HepG2 (cell line): ENCODE results near the gene C2orf81. TPM values are rescaled to one million over a fixed set of nuclear protein-coding genes. Genes with fewer than 3 reads are reported as not detected.

Experiments
- FOXA3 ChIP-seq: IDR thresholded peaks from 2 replicates; pipeline ENCODE4 v1.6.1; 2016; ENCODE audit warnings: missing genetic modification reagents, missing compliant biosample characterization
- IRF2 ChIP-seq: IDR thresholded peaks from 2 replicates; pipeline ENCODE4 v1.6.1; 2018; ENCODE audit warnings: missing genetic modification reagents, missing compliant biosample characterization
- KDM5B ChIP-seq: sonication (generic); formaldehyde crosslinking; IDR thresholded peaks from 2 replicates; pipeline ENCODE4 v1.4.0; 2020; ENCODE audit warnings: missing genetic modification reagents, mild to moderate bottlenecking, borderline replicate concordance
- MBNL3 ChIP-seq: fragments of 250-450 bp; sonication (Bioruptor Pico); conservative IDR thresholded peaks from 2 replicates; pipeline ENCODE4 v1.8.0; 2022; ENCODE audit warnings: mild to moderate bottlenecking, inconsistent platforms
- PCBP2 ChIP-seq: fragments of 200-400 bp; formaldehyde crosslinking; optimal IDR thresholded peaks from 2 replicates; pipeline ENCODE3; 2018; ENCODE audit warnings: low read length, low read depth; ENCODE audit not compliant: poor library complexity, severe bottlenecking
- RAD21 ChIP-seq: fragments of 450-650 bp; formaldehyde crosslinking; IDR thresholded peaks from 2 replicates; pipeline ENCODE4 v1.5.0; 2020; ENCODE audit warnings: mild to moderate bottlenecking
- RBM22 ChIP-seq: fragments of 200-400 bp; formaldehyde crosslinking; optimal IDR thresholded peaks from 2 replicates; pipeline ENCODE3; 2017; ENCODE audit warnings: mild to moderate bottlenecking, low read length, moderate library complexity
- RFX3 ChIP-seq: IDR thresholded peaks from 2 replicates; pipeline ENCODE4 v1.6.1; 2016; ENCODE audit warnings: missing biosample characterization, missing genetic modification reagents
- SMAD1 ChIP-seq: sonication (generic); formaldehyde crosslinking; IDR thresholded peaks from 2 replicates; pipeline ENCODE4 v1.4.0; 2020; ENCODE audit warnings: missing genetic modification reagents, low read depth, mild to moderate bottlenecking, borderline replicate concordance
- SYNCRIP ChIP-seq: fragments of 200-400 bp; formaldehyde crosslinking; IDR thresholded peaks from 2 replicates; pipeline ENCODE4 v1.6.1; 2018; ENCODE audit warnings: mild to moderate bottlenecking, low read depth, low read length; ENCODE audit not compliant: insufficient read depth
- ZNF230 ChIP-seq: sonication (generic); formaldehyde crosslinking; IDR thresholded peaks from 2 replicates; pipeline ENCODE4 v1.4.0; 2020; ENCODE audit warnings: mild to moderate bottlenecking, missing genetic modification reagents
- ZNF263 ChIP-seq: sonication (generic); formaldehyde crosslinking; IDR thresholded peaks from 2 replicates; pipeline ENCODE4 v1.4.0; 2020; ENCODE audit warnings: missing genetic modification reagents
- ZNF501 ChIP-seq: sonication (generic); formaldehyde crosslinking; IDR thresholded peaks from 2 replicates; pipeline ENCODE4 v1.5.1; 2020; ENCODE audit warnings: mild to moderate bottlenecking, moderate library complexity, missing genetic modification reagents
- ZNF549 ChIP-seq: sonication (generic); formaldehyde crosslinking; IDR thresholded peaks from 2 replicates; pipeline ENCODE4 v1.5.0; 2020; ENCODE audit warnings: missing genetic modification reagents
- ZNF670 ChIP-seq: sonication (generic); formaldehyde crosslinking; IDR thresholded peaks from 2 replicates; pipeline ENCODE4 v1.8.0; 2022; ENCODE audit warnings: mild to moderate bottlenecking, missing genetic modification reagents, borderline replicate concordance
- ZNF7 ChIP-seq: IDR thresholded peaks from 2 replicates; pipeline ENCODE4 v1.6.1; 2016; ENCODE audit warnings: missing biosample characterization, missing genetic modification reagents
- polyA plus RNA-seq, 8 experiments: library from polyadenylated mRNA; depleted of rRNA in 3 of 8; stranded (reverse) in 7 of 8; unstranded in 1 of 8; fragments of >200 nt; fragmentation: Illumina TruSeq in 4 of 8; extraction: Trizol in 4 of 8; gene quantifications; 2 replicates each; pipeline versions ENCODE4 v1.2.1 to v1.2.3, GENCODE V29; 2011 to 2016; ENCODE audit warnings: low read depth in 4 of 8, missing spikeins in 1 of 8, mixed read lengths in 1 of 8; ENCODE audit not compliant: insufficient read depth in 1 of 8
- total RNA-seq, 5 experiments: library from RNA; depleted of rRNA; stranded (reverse); fragments of >200 nt; fragmentation: Illumina TruSeq; extraction: Trizol; gene quantifications; 2 replicates each; pipeline ENCODE4 v1.2.3, GENCODE V29; 2016; ENCODE audit warnings: low read depth in 1 of 5
- TF ChIP-seq, protein P1 (sequence below): sonication (generic); formaldehyde crosslinking; IDR thresholded peaks from 2 replicates; pipeline ENCODE4 v1.4.0; 2020; ENCODE audit warnings: low read depth, mild to moderate bottlenecking, missing genetic modification reagents
- TF ChIP-seq, protein P2 (sequence below): sonication (generic); formaldehyde crosslinking; IDR thresholded peaks from 2 replicates; pipeline ENCODE4 v1.4.0; 2020; ENCODE audit warnings: missing genetic modification reagents
- TF ChIP-seq, protein P3 (sequence below): sonication (generic); formaldehyde crosslinking; IDR thresholded peaks from 2 replicates; pipeline ENCODE4 v1.4.0; 2020; ENCODE audit warnings: mild to moderate bottlenecking, missing genetic modification reagents
- TF ChIP-seq, protein P4 (sequence below): sonication (generic); formaldehyde crosslinking; IDR thresholded peaks from 2 replicates; pipeline ENCODE4 v1.5.0; 2020; ENCODE audit warnings: missing genetic modification reagents
- TF ChIP-seq, protein P5 (sequence below): IDR thresholded peaks from 2 replicates; pipeline ENCODE4 v1.6.1; 2016; ENCODE audit warnings: low read depth
- TF ChIP-seq, protein P6 (sequence below): sonication (generic); formaldehyde crosslinking; IDR thresholded peaks from 2 replicates; pipeline ENCODE4 v1.8.0; 2023; ENCODE audit warnings: mild to moderate bottlenecking, missing genetic modification reagents

C2orf81 gene
- total and polyA plus RNA-seq, 2 of the 13 experiments (the other 11 are each of a cell fraction or from before 2014, with no cell fraction given): 0.15 to 0.17 TPM

DNA sequence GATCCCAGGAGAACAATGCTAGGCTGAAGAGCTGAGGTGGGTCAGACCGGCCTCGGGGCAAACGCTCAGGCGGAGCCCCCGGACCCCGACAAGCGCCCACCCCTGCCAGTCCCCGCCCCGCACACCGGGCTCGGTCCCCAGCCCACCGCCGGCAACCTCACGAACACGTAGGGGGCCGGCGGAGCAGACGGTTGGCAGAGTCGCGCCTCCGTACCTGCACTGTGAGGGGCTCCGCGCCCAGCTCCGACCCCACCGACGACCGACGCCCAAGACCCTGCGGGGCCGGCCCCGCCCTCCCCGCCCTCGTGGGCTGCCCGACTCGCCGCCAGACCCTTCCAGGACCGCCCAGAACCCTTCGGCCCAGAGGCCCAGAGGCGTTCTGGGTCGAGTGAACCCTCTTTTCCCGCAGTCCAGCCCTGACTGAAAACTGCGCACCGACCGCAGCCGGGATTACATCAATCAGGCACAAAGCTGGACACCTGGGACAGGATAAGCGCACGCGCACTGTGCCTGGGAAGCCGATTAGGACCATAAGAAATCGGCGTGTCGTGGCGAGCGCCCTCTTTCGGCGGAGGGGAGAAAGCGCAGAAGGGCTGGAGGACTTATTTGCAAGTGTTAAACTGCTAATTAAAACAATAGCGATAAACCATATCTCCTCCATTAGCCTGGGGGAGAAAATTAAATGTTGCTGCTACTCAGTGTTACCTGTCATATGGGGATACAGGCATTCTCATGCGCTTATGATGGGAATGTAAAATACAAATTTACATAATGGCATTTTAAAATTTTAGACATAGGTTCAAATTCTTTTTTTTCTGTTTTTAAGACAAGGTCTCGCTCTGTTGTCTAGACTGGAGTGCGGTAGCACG lies 29.6 kb downstream of the C2orf81 start (continued):
- TF ChIP-seq, protein P1, sequence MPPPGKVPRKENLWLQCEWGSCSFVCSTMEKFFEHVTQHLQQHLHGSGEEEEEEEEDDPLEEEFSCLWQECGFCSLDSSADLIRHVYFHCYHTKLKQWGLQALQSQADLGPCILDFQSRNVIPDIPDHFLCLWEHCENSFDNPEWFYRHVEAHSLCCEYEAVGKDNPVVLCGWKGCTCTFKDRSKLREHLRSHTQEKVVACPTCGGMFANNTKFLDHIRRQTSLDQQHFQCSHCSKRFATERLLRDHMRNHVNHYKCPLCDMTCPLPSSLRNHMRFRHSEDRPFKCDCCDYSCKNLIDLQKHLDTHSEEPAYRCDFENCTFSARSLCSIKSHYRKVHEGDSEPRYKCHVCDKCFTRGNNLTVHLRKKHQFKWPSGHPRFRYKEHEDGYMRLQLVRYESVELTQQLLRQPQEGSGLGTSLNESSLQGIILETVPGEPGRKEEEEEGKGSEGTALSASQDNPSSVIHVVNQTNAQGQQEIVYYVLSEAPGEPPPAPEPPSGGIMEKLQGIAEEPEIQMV (CRISPR knock-in tag): peak; percentile 31; the same call in 1 of the 2 replicates
- TF ChIP-seq, protein P2, sequence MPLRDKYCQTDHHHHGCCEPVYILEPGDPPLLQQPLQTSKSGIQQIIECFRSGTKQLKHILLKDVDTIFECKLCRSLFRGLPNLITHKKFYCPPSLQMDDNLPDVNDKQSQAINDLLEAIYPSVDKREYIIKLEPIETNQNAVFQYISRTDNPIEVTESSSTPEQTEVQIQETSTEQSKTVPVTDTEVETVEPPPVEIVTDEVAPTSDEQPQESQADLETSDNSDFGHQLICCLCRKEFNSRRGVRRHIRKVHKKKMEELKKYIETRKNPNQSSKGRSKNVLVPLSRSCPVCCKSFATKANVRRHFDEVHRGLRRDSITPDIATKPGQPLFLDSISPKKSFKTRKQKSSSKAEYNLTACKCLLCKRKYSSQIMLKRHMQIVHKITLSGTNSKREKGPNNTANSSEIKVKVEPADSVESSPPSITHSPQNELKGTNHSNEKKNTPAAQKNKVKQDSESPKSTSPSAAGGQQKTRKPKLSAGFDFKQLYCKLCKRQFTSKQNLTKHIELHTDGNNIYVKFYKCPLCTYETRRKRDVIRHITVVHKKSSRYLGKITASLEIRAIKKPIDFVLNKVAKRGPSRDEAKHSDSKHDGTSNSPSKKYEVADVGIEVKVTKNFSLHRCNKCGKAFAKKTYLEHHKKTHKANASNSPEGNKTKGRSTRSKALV: 0 out of 2 replicates have a peak, but pooled peaks have one; percentile 18
- TF ChIP-seq SYNCRIP: no peak
- no peak for TF ChIP-seq SMAD1
- TF ChIP-seq RAD21 (CRISPR knock-in tag): peak; percentile 74; the same call in 1 of the 2 replicates
- TF ChIP-seq, protein P3, sequence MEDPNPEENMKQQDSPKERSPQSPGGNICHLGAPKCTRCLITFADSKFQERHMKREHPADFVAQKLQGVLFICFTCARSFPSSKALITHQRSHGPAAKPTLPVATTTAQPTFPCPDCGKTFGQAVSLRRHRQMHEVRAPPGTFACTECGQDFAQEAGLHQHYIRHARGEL: 0 out of 2 replicates have a peak, but pooled peaks have one; percentile 25
- TF ChIP-seq ZNF501 (CRISPR knock-in tag): peak; percentile 64; the same call in 1 of the 2 replicates
- TF ChIP-seq ZNF670 (CRISPR knock-in tag): peak; percentile 74; the same call in 1 of the 2 replicates
- no peak for TF ChIP-seq MBNL3 (CRISPR knock-in tag)
- TF ChIP-seq FOXA3: peak; percentile 3; the same call in 1 of the 2 replicates
- TF ChIP-seq, protein P4, sequence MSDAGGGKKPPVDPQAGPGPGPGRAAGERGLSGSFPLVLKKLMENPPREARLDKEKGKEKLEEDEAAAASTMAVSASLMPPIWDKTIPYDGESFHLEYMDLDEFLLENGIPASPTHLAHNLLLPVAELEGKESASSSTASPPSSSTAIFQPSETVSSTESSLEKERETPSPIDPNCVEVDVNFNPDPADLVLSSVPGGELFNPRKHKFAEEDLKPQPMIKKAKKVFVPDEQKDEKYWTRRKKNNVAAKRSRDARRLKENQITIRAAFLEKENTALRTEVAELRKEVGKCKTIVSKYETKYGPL (CRISPR knock-in tag): peak; percentile 52; the same call in 1 of the 2 replicates
- TF ChIP-seq PCBP2: no peak
- 0 out of 2 replicates have a peak, but pooled peaks have one; percentile 72 for TF ChIP-seq ZNF549 (CRISPR knock-in tag)
- 0 out of 2 replicates have a peak, but pooled peaks have one; percentile 43 for TF ChIP-seq ZNF230 (CRISPR knock-in tag)
- no peak for TF ChIP-seq RFX3 (CRISPR knock-in tag)
- peak; percentile 68 for TF ChIP-seq IRF2 (CRISPR knock-in tag)
- TF ChIP-seq, protein P5, sequence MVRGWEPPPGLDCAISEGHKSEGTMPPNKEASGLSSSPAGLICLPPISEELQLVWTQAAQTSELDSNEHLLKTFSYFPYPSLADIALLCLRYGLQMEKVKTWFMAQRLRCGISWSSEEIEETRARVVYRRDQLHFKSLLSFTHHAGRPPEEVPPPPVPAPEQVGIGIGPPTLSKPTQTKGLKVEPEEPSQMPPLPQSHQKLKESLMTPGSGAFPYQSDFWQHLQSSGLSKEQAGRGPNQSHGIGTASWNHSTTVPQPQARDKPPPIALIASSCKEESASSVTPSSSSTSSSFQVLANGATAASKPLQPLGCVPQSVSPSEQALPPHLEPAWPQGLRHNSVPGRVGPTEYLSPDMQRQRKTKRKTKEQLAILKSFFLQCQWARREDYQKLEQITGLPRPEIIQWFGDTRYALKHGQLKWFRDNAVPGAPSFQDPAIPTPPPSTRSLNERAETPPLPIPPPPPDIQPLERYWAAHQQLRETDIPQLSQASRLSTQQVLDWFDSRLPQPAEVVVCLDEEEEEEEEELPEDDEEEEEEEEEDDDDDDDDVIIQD: peak; percentile 64; the same call in 1 of the 2 replicates
- no peak for TF ChIP-seq ZNF7 (CRISPR knock-in tag)
- TF ChIP-seq ZNF263 (CRISPR knock-in tag): 0 out of 2 replicates have a peak, but pooled peaks have one; percentile 38
- TF ChIP-seq, protein P6, sequence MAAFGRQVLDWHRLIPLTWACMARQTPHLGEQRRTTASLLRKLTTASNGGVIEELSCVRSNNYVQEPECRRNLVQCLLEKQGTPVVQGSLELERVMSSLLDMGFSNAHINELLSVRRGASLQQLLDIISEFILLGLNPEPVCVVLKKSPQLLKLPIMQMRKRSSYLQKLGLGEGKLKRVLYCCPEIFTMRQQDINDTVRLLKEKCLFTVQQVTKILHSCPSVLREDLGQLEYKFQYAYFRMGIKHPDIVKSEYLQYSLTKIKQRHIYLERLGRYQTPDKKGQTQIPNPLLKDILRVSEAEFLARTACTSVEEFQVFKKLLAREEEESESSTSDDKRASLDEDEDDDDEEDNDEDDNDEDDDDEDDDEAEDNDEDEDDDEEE: no peak
- no peak for TF ChIP-seq RBM22
- peak; percentile 80; the same call in 1 of the 2 replicates for TF ChIP-seq KDM5B
